ENCODE results near the gene CYGB. TPM values are rescaled to one million over a fixed set of nuclear protein-coding genes. Genes with fewer than 3 reads are reported as not detected.

Gene CYGB
- total and polyA plus RNA-seq, 2 of the 13 experiments (the other 11 are each of a cell fraction or from before 2014, with no cell fraction given) = 18.9 to 27.1 TPM

- TF ChIP-seq ZNF580 (CRISPR knock-in tag; IDR thresholded peaks at IDR 0.05; ENCODE audit: borderline replicate concordance, low read depth) (peak; percentile 52; the same call in 1 of the 2 replicates), TCF7 (IDR thresholded peaks at IDR 0.05; ENCODE audit: low read depth) (no peak), ZMYM3 (CRISPR knock-in tag; IDR thresholded peaks at IDR 0.05) (peak; percentile 24; the same call in 1 of the 2 replicates), STAG1 (CRISPR knock-in tag; IDR thresholded peaks at IDR 0.05) (peak; percentile 84), HOXA5 (CRISPR knock-in tag; IDR thresholded peaks at IDR 0.05) (0 out of 2 replicates have a peak, but pooled peaks have one; percentile 28), ZSCAN25 (CRISPR knock-in tag; IDR thresholded peaks at IDR 0.05) (0 out of 2 replicates have a peak, but pooled peaks have one; percentile 40), GABPB1 (CRISPR knock-in tag; IDR thresholded peaks at IDR 0.05) (peak; percentile 60; the same call in 1 of the 2 replicates), SAP130 (CRISPR knock-in tag; IDR thresholded peaks at IDR 0.05; ENCODE audit: low read depth) (peak; percentile 54), ZIK1 (CRISPR knock-in tag; IDR thresholded peaks at IDR 0.05; ENCODE audit: borderline replicate concordance, low read depth) (0 out of 2 replicates have a peak, but pooled peaks have one; percentile 27), KDM6A (CRISPR knock-in tag; IDR thresholded peaks at IDR 0.05; ENCODE audit: low read depth) (no peak), SMC3 (IDR thresholded peaks at IDR 0.05; ENCODE audit: low read length) (peak; percentile 23; the same call in 1 of the 2 replicates), ZNF574 (CRISPR knock-in tag; IDR thresholded peaks at IDR 0.05) (0 out of 2 replicates have a peak, but pooled peaks have one; percentile 15), ZFP82 (CRISPR knock-in tag; IDR thresholded peaks at IDR 0.05; ENCODE audit: borderline replicate concordance) (peak; percentile 58; the same call in 1 of the 2 replicates), BATF2 (CRISPR knock-in tag; IDR thresholded peaks at IDR 0.05) (no peak), MTF2 (CRISPR knock-in tag; IDR thresholded peaks at IDR 0.05; ENCODE audit: borderline replicate concordance) (peak; percentile 87; the same call in 1 of the 2 replicates), CEBPG (CRISPR knock-in tag; IDR thresholded peaks at IDR 0.05) (0 out of 2 replicates have a peak, but pooled peaks have one; percentile 20), JARID2 (CRISPR knock-in tag; IDR thresholded peaks at IDR 0.05; ENCODE audit: insufficient replicate concordance) (no peak), ARNT2 (CRISPR knock-in tag; IDR thresholded peaks at IDR 0.05; ENCODE audit: low read depth) (peak; percentile 63; the same call in 1 of the 2 replicates), NR2F6 (IDR thresholded peaks at IDR 0.05) (no peak), NR2F6 (CRISPR knock-in tag; IDR thresholded peaks at IDR 0.05) (peak; percentile 8; the same call in 1 of the 2 replicates), XRCC5 (optimal IDR thresholded peaks at IDR 0.05; ENCODE audit: low read length) (peak; percentile 49), CENPT (CRISPR knock-in tag; IDR thresholded peaks at IDR 0.05; ENCODE audit: low read depth) (no peak), HHEX (CRISPR knock-in tag; IDR thresholded peaks at IDR 0.05) (no peak), ARID2 (CRISPR knock-in tag; IDR thresholded peaks at IDR 0.05; ENCODE audit: borderline replicate concordance) (no peak)
Measured at GRCh38 chr17:76585649-76586593, 48.4 kb upstream of the CYGB start, which contains the start of gene ST6GALNAC2 (continued).
